ENCODE measurements around the gene OTX2. TPM values are rescaled to one million over a fixed set of nuclear protein-coding genes. Genes with fewer than 3 reads are reported as not detected.

OTX2 gene
- total RNA-seq, 1 experiment from 2014 or later: not detected

GRCh38 chr14:56806760-56807159 lies 3.5 kb downstream of the OTX2 start:
- Histone ChIP-seq H3K9me2 (ENCODE audit: insufficient read depth) (no peaks in the 10 kb centered on the region), H3K9ac (ENCODE audit: low read length) (no peak overlapping the region), H3K4me1 (ENCODE audit: control insufficient read depth in 1 of 2, insufficient read depth in 2 of 2, low read length in 2 of 2) (no peaks in the 10 kb centered on the region), H4K20me1 (ENCODE audit: insufficient read depth) (no peaks in the 10 kb centered on the region), H3K27ac (ENCODE audit: low read depth, low read length) (no peak overlapping the region), H3K4me2 (ENCODE audit: low read length) (no peak overlapping the region), H2AFZ (ENCODE audit: low read depth, low read length, poor library complexity, severe bottlenecking) (no peak overlapping the region), H3K27me3 (ENCODE audit: insufficient read depth, low read length) (peaks cover 54% of the 10 kb centered on the region), H3K36me3 (ENCODE audit: control insufficient read depth in 1 of 2, insufficient read depth in 2 of 2, low read length in 2 of 2) (no peaks in the 10 kb centered on the region), H3K9me3 (ENCODE audit: control insufficient read depth in 1 of 2, insufficient read depth in 1 of 2, low read depth in 1 of 2, low read length in 2 of 2) (no peaks in the 10 kb centered on the region), H3K79me2 (ENCODE audit: insufficient read depth, low read length) (no peaks in the 10 kb centered on the region), H3K4me3 (replicated peaks in 1 of 2; ENCODE audit: low read depth in 1 of 2, low read length in 2 of 2) (no peak overlapping the region)
- no TSS peak for BruUV-seq (replicated peaks)
- ATAC-seq: no peak
- intact Hi-C loops (cut with micrococcal nuclease): no loop called here
- ChIA-PET POLR2A (no interaction called here), CTCF (no interaction called here), RAD21 (ENCODE audit: low non-redundant PET in 1 of 2, low total read pairs in 2 of 2, uncharacterized antibody in 2 of 2, unreplicated experiment in 2 of 2) (no interaction called here)
- no peak for DNase-seq (ENCODE audit: low read depth, low spot score)
- TF ChIP-seq YY1 (IDR thresholded peaks at IDR 0.05; ENCODE audit: extremely low read depth, insufficient replicate concordance, low read depth, low read length) (no peak), POLR2A (IDR thresholded peaks at IDR 0.05; ENCODE audit: borderline replicate concordance, extremely low read depth, insufficient read depth, insufficient read length) (no peak), EGR1 (IDR thresholded peaks at IDR 0.05; ENCODE audit: low read depth) (no peak)

GRCh38 chr14:56805992-56806727 lies 4.1 kb downstream of the OTX2 start:
- Histone ChIP-seq H3K27me3 (ENCODE audit: insufficient read depth, low read length) (peaks cover 60% of the 10 kb centered on the region), H3K79me2 (ENCODE audit: insufficient read depth, low read length) (no peaks in the 10 kb centered on the region), H3K4me1 (ENCODE audit: control insufficient read depth in 1 of 2, insufficient read depth in 2 of 2, low read length in 2 of 2) (no peaks in the 10 kb centered on the region), H2AFZ (ENCODE audit: low read depth, low read length, poor library complexity, severe bottlenecking) (no peak overlapping the region), H3K27ac (ENCODE audit: low read depth, low read length) (no peak overlapping the region), H3K4me3 (replicated peaks in 1 of 2; ENCODE audit: low read depth in 1 of 2, low read length in 2 of 2) (no peak overlapping the region), H4K20me1 (ENCODE audit: insufficient read depth) (no peaks in the 10 kb centered on the region), H3K4me2 (ENCODE audit: low read length) (no peak overlapping the region), H3K9ac (ENCODE audit: low read length) (no peak overlapping the region), H3K9me2 (ENCODE audit: insufficient read depth) (no peaks in the 10 kb centered on the region), H3K36me3 (ENCODE audit: control insufficient read depth in 1 of 2, insufficient read depth in 2 of 2, low read length in 2 of 2) (no peaks in the 10 kb centered on the region), H3K9me3 (ENCODE audit: control insufficient read depth in 1 of 2, insufficient read depth in 1 of 2, low read depth in 1 of 2, low read length in 2 of 2) (no peaks in the 10 kb centered on the region)
- no TSS peak for BruUV-seq (replicated peaks)
- ATAC-seq (no peak), DNase-seq (ENCODE audit: low read depth, low spot score) (no peak)
- ChIA-PET CTCF (no interaction called here), POLR2A (no interaction called here), RAD21 (ENCODE audit: low non-redundant PET in 1 of 2, low total read pairs in 2 of 2, uncharacterized antibody in 2 of 2, unreplicated experiment in 2 of 2) (no interaction called here)
- no peak for TF ChIP-seq TCF7L2 (IDR thresholded peaks at IDR 0.05; ENCODE audit: borderline replicate concordance, extremely low read depth, insufficient read depth, insufficient read length)
- no peak for TF ChIP-seq ZFX (IDR thresholded peaks at IDR 0.05)
- no peak for TF ChIP-seq EGR1 (IDR thresholded peaks at IDR 0.05; ENCODE audit: low read depth)
- intact Hi-C loops (cut with micrococcal nuclease): no loop called here
